ENCODE measurements around the gene SLIT1.

DNA sequence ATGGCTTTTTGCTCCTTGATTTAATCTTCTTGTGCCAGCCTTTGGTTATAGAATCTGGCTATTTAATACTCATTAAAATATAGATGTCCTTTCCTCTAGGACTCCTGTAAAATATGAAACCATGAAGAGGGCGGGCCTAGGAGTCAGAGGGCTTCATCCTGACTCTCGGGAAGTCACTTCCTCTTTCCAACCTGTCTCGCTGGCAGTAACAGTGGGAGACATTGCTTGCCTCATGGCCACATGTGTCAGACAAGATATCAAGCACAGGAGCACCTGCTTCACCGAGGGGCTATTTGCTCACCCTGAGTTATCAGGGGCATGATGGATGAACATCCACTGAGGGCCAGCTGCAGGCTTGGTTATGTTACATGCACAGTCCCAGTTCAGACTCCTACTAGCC, 31.0 kb downstream of the SLIT1 start:
- TF ChIP-seq POLR2A (IDR thresholded peaks at IDR 0.05) (no peak), CTCF (IDR thresholded peaks at IDR 0.05) (no peak)
